GM18502 (cell line): Measurements from ENCODE around the gene AQP10.
"Not testable (repeated sequence)": the region's sequence is repeated elsewhere in the genome, so short reads cannot be mapped to it uniquely, and the experiment has no call there.

Source experiments
- ATAC-seq: cut with Tn5 transposase; IDR thresholded peaks from one replicate; pipeline ENCODE4 v1.9.1; 2021; ENCODE audit warnings: mild to moderate bottlenecking; ENCODE audit not compliant: unreplicated experiment, poor library complexity

AQP10 gene, protein sequence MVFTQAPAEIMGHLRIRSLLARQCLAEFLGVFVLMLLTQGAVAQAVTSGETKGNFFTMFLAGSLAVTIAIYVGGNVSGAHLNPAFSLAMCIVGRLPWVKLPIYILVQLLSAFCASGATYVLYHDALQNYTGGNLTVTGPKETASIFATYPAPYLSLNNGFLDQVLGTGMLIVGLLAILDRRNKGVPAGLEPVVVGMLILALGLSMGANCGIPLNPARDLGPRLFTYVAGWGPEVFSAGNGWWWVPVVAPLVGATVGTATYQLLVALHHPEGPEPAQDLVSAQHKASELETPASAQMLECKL

GRCh38 chr1:154320882-154321608, at the start of gene AQP10:
TSS of gene AQP10 (plus strand) at chr1:154321093. CDS start at chr1:154321156, 63 bp downstream.
- no peak for ATAC-seq

DNA sequence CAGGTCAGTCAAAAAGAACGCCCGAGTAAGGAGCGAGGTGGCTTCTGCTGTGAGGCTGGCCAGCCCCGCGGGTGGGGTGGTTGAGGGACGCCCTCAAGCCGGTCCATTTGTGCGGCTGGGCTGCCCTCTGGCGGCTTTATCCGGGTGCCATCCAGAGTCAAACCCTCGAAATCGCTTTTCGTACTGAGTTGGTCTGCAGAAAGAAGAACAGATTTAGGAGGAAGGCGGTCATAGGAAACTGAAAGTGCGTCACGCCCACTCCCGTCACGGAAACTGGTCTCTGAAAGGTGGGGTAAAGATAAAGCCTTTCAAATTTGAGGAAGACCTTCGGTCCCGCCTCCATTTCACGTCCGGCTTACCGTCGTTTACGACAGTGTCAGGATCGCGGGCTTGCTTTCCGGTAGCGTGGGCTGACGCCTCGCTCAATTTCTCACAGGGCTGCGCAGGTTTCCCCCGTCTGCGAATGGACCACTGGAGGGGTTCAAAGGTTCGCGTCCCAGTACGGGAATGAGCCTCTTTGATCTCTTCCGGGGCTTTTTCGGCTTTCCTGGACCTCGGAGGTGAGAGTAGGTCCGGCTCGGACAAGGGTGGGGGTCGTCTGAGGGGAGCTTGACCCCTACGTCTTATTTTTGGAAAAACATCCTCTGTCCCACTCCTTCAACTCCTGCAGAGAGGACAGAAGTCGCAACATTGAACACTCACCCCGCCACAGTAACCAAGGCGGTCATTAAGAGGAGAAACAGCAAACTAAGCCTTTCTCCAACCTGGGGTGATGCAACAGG, 48.5 kb upstream of the AQP10 start, which contains the start of gene HAX1:
Gene HAX1, plus strand, starts transcription at position 413 of the 782 bp plus-strand sequence. Its CDS starts 95 bp downstream, at position 508.
- peak; percentile 76 for ATAC-seq

DNA sequence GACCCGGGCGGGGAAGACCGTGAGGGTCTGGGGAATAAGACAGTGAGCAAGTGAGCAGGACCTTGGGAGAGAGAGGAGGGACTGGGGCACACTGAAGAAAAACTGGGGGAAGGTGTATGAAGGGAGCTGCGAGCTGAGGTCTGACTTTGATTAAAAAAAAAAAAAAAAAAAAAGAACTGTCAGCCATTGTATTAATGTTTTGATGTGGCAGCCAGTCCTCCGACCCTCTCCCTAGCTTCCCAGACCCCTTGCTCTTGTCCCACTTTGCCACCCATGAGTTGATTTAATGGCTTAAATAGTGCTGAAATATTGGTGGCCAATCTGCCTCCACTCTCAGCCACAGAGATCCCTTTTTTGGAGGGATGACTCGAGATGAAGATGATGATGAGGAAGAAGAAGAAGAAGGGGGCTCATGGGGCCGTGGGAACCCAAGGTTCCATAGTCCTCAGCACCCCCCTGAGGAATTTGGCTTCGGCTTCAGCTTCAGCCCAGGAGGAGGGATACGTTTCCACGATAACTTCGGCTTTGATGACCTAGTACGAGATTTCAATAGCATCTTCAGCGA, 47.8 kb upstream of the AQP10 start:
- ATAC-seq: no peak

DNA sequence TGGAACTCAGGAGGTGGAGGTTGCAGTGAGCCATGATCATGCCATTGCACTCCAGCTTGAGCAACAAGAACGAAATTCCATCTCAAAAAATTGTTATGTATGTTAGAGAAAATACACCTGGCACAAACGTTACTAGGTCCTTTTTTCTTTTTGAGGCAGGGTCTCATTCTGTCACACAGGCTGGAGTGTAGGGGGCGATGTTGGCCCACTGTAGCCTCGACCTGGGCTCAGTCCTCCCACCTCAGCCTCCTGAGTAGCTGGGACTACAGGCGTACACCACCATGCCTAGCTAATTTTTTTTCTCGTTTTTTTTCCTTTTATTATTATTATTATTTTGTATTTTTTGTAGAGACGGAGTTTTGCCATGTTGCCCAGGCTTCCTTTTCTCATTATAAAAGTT, 44.1 kb upstream of the AQP10 start:
- no peak for ATAC-seq

DNA sequence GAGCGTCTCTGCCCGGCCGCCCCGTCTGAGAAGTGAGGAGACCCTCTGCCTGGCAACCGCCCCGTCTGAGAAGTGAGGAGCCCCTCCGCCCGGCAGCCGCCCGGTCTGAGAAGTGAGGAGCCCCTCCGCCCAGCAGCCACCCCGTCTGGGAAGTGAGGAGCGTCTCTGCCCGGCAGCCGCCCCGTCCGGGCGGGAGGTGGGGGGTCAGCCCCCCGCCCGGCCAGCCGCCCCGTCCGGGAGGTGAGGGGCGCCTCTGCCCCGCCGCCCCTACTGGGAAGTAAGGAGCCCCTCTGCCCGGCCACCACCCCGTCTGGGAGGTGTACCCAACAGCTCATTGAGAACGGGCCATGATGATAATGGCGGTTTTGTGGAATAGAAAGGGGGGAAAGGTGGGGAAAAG, 33.3 kb upstream of the AQP10 start:
- ATAC-seq: not testable (repeated sequence)

GRCh38 chr1:154288661-154289060, 32.2 kb upstream of the AQP10 start:
- ATAC-seq: no peak

GRCh38 chr1:154290921-154291320, 30.0 kb upstream of the AQP10 start:
- ATAC-seq: no peak

- no peak for ATAC-seq
Observed at GRCh38 chr1:154295408-154296235, 25.3 kb upstream of the AQP10 start.

DNA sequence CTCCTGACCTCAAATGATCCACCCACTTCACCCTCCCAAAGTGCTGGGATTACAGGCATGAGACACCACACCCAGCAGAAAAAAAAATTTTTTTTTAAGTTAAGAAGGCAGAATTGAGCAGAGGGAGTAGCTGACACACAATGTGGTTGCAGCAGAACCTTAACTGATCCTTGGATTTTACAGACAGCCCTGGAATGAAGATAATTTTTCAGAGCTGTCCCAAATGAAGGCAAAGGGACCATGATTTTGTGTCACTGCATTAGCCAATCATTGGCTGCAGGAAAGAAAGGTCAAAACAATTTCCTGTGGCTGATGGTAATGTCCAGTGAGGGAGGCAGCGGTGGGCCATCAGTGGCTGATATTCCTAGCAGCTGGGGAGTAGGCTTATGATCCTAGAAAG, 19.3 kb upstream of the AQP10 start:
- no peak for ATAC-seq

GRCh38 chr1:154304664-154305337, 16.1 kb upstream of the AQP10 start:
- no peak for ATAC-seq

DNA sequence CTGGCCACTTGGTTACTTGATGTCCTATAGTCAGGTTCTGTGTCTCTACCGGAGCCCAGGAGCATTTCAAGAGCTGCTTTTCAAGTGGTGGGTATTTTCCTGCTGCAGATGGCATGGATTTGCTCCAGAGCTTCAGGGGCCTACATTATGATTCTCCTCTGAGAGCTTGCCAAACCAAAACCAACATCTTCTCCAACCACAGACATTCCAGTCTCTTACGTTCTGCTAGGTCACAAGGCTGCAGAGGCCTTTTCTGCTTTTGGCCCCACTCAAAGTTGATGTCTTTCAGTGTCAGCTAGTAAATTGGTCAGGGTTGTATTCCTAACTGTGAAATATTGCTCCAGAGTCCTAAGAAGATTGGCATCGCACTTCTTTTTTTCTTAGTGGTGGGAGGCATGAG, 14.7 kb upstream of the AQP10 start:
- no peak for ATAC-seq

GRCh38 chr1:154307670-154308270, 13.1 kb upstream of the AQP10 start:
- ATAC-seq: not testable (repeated sequence)

GRCh38 chr1:154309136-154309535, 11.8 kb upstream of the AQP10 start:
- not testable (repeated sequence) for ATAC-seq

GRCh38 chr1:154312229-154313065, 8.4 kb upstream of the AQP10 start:
- ATAC-seq: not testable (repeated sequence)

DNA sequence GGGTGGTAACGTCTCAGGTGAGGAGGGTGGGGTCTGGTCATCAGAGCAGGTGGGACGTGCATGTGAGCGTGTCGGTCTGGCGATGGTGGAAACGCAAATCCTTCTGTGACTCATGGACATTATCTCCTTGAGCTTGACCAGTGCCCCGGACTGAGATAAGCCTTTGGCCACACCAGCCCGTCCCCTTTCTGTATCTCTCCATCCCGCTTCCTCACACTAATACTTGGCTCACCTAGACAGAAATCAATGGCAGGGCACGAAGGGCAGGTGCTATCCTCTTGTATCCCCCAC, 7.9 kb upstream of the AQP10 start:
- ATAC-seq: no peak

DNA sequence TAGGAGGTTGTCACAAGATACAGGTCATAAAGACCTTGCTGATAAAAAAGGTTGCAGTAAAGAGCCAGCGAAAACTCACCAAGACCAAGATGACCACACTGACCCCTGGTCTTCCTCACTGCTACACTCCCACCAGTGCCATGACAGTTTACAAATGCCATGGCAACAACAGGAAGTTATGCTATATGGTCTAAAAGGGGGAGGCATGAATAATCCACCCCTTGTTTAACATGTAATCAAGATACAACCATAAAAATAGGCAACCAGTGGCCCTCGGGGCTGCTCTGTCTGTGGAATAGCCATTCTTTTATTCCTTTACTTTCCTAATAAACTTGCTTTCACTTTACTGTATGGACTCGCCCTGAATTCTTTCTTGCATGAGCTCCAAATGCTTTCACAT, 6.7 kb upstream of the AQP10 start:
- ATAC-seq: not testable (repeated sequence)

DNA sequence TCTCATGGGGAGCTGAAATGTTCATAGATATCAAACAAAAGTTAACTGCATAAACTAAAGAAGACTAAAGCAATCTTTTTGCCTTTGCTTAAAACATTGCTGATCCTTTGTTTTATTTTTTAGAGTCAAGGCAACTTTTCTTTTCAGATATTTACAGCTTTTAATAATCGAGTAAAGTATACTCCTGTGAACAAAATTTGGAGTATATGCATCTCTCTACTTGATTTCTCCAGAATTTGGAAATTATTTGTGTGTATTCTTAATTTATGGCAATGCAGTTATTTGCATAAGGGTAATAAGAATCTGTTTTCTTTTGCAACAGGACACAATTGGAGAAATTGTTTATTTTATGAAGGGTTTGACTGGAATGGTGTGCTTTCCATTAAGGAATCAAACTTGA, 4.2 kb upstream of the AQP10 start:
- ATAC-seq: no peak

GRCh38 chr1:154318386-154318785, 2.5 kb upstream of the AQP10 start:
- ATAC-seq: no peak
